ENCODE results near the gene RASAL2. TPM values are rescaled to one million over a fixed set of nuclear protein-coding genes. Genes with fewer than 3 reads are reported as not detected.

The RASAL2 gene
- total RNA-seq, 3 donors from 2014 or later (not counting 1 experiment from before 2014, with no cell fraction given) = 0.16 to 0.23 TPM; not detected in 1

DNA sequence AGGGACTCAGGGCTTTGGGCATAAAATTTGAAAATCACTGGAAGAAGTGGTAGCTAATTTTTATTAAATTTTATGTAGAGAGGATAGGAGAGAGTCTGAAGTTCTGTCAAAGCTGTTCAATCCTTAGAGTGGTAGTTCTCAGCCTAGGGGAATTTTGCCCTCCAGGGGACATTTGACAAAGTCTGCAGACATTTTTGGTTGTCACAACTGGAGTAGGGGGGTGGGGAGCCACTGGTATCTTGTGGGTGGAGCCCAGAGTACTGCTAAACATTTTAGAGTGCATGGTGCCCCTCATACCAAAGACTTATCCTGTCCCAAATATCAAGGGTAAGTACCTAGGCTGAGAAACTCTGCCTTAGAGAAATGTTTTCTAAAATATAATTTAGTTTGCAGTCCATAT, 30.2 kb downstream of the RASAL2 start:
- Histone ChIP-seq H3K4me1 (ENCODE audit: control insufficient read depth, insufficient read depth, low read length) (no peaks in the 10 kb centered on the region), H3K9me3 (ENCODE audit: control insufficient read depth, insufficient read depth, low read length) (no peaks in the 10 kb centered on the region), H3K36me3 (ENCODE audit: control insufficient read depth, insufficient read depth, low read length) (no peaks in the 10 kb centered on the region), H3K27ac (ENCODE audit: low read length) (no peak overlapping the region), H3K4me3 (ENCODE audit: low read length) (no peak overlapping the region), H3K27me3 (ENCODE audit: control insufficient read depth, insufficient read depth, low read length) (no peaks in the 10 kb centered on the region)
- intact Hi-C loops (cut with micrococcal nuclease) = no loop called here
- ATAC-seq (no peak), DNase-seq (no peak)
- Mint-ChIP-seq H3K36me3 (no peaks in the 10 kb centered on the region), H3K27ac (no peak overlapping the region), H3K27me3 (ENCODE audit: low read depth in 2 of 2) (no peaks in the 10 kb centered on the region), H3K4me1 (no peaks in the 10 kb centered on the region), H3K4me3 (no peak overlapping the region), H3K9me3 (peaks cover 2 to 3% of the 10 kb centered on the region in 2 donors)
- TF ChIP-seq, protein P1, sequence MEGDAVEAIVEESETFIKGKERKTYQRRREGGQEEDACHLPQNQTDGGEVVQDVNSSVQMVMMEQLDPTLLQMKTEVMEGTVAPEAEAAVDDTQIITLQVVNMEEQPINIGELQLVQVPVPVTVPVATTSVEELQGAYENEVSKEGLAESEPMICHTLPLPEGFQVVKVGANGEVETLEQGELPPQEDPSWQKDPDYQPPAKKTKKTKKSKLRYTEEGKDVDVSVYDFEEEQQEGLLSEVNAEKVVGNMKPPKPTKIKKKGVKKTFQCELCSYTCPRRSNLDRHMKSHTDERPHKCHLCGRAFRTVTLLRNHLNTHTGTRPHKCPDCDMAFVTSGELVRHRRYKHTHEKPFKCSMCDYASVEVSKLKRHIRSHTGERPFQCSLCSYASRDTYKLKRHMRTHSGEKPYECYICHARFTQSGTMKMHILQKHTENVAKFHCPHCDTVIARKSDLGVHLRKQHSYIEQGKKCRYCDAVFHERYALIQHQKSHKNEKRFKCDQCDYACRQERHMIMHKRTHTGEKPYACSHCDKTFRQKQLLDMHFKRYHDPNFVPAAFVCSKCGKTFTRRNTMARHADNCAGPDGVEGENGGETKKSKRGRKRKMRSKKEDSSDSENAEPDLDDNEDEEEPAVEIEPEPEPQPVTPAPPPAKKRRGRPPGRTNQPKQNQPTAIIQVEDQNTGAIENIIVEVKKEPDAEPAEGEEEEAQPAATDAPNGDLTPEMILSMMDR (IDR thresholded peaks at IDR 0.05) = no peak

DNA sequence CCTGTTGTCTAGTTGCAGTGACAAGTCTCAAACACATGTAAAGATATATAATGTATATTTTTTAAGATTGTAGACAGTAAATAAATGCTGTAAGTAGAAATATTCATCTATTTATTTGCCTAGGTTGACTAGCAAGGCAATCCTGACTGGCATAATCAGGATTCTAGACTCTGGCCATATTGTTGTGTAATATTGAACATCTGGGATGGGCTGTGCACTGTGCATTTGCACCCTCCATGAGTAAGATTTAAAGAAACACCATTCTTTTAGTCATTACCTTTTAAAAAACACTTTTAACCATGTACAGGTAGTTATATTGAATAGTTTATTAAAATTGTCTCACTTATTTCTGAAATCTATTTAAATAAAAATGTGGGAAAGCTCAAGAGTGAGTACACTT, 32.4 kb downstream of the RASAL2 start:
- Mint-ChIP-seq H3K4me1 (no peaks in the 10 kb centered on the region), H3K4me3 (no peak overlapping the region), H3K27ac (no peak overlapping the region), H3K9me3 (no peaks in the 10 kb centered on the region), H3K36me3 (no peaks in the 10 kb centered on the region), H3K27me3 (ENCODE audit: low read depth in 2 of 2) (no peaks in the 10 kb centered on the region)
- Histone ChIP-seq H3K36me3 (ENCODE audit: control insufficient read depth, insufficient read depth, low read length) (no peaks in the 10 kb centered on the region), H3K27ac (ENCODE audit: low read length) (no peak overlapping the region), H3K4me3 (ENCODE audit: low read length) (no peak overlapping the region), H3K4me1 (ENCODE audit: control insufficient read depth, insufficient read depth, low read length) (no peaks in the 10 kb centered on the region), H3K9me3 (ENCODE audit: control insufficient read depth, insufficient read depth, low read length) (no peaks in the 10 kb centered on the region), H3K27me3 (ENCODE audit: control insufficient read depth, insufficient read depth, low read length) (no peaks in the 10 kb centered on the region)
- intact Hi-C loops (cut with micrococcal nuclease) = no loop called here
- no peak for DNase-seq
- no peak for ATAC-seq
- TF ChIP-seq, protein P1 (IDR thresholded peaks at IDR 0.05) = no peak

DNA sequence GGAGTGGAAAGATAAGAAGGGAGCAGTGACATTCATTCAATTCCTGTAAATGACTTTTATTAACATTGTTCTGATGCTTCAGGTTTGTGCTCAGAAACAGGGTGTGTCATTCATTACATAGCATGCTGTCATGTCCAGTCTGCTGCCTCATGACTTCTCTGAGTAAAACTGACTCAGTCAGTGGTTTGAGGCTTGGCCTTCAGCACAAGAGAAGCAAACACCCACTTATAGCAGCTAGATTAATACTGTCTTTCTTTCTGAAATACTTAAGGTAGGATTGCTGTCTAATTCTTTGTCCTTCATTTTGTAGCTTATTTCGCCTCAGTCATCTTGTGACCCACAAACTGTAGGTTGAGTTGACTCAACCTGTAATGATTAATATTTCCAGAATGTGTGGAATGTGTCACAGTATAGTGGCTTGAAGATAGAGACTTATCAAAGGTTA, 32.9 kb downstream of the RASAL2 start:
- H3K27ac Mint-ChIP-seq = no peak overlapping the region
- H3K27me3 Mint-ChIP-seq (ENCODE audit: low read depth in 2 of 2) = no peaks in the 10 kb centered on the region
- WGBS (ENCODE audit: insufficient coverage) = 86% methylated on average over 1 of the region's 1 CpG

More for the DNA sequence above, 32.9 kb downstream of the RASAL2 start:
- Histone ChIP-seq H3K27me3 (ENCODE audit: control insufficient read depth, insufficient read depth, low read length) (no peaks in the 10 kb centered on the region), H3K27ac (ENCODE audit: low read length) (no peak overlapping the region), H3K36me3 (ENCODE audit: control insufficient read depth, insufficient read depth, low read length) (no peaks in the 10 kb centered on the region), H3K9me3 (ENCODE audit: control insufficient read depth, insufficient read depth, low read length) (no peaks in the 10 kb centered on the region), H3K4me3 (ENCODE audit: low read length) (no peak overlapping the region), H3K4me1 (ENCODE audit: control insufficient read depth, insufficient read depth, low read length) (no peaks in the 10 kb centered on the region)
- DNase-seq (no peak), ATAC-seq (no peak)
- Mint-ChIP-seq H3K4me1 (no peaks in the 10 kb centered on the region), H3K4me3 (no peak overlapping the region), H3K36me3 (no peaks in the 10 kb centered on the region), H3K9me3 (no peaks in the 10 kb centered on the region)
- intact Hi-C loops (cut with micrococcal nuclease) = no loop called here
- TF ChIP-seq, protein P1 (IDR thresholded peaks at IDR 0.05) = no peak

All from natural killer cell (primary cell).